DOHH2 (cell line): Measurements from ENCODE around the gene STYX.

Source experiments
- H3F3A ChIP-seq: fragments of 200-600 bp; sonication (generic), shearing (Covaris generic); 2 replicates; pipeline ENCODE4 v1.6.0; 2016; ENCODE audit warnings: antibody characterized with exemption, mild to moderate bottlenecking; ENCODE audit not compliant: control insufficient read depth, insufficient read depth
- H3K27ac ChIP-seq: fragments of 200-600 bp; sonication (generic); 2 replicates; pipeline ENCODE4 v1.5.1; 2014; ENCODE audit warnings: low read depth, mild to moderate bottlenecking, low read length, moderate library complexity
- H3K27me3 ChIP-seq: fragments of 200-600 bp; sonication (generic); 2 replicates; pipeline ENCODE4 v1.6.1; 2014; ENCODE audit warnings: mild to moderate bottlenecking, low read length, mixed read lengths; ENCODE audit not compliant: control insufficient read depth
- H3K36me3 ChIP-seq: fragments of 200-600 bp; sonication (generic); 2 replicates; pipeline ENCODE4 v1.6.1; 2014; ENCODE audit warnings: mild to moderate bottlenecking, low read length, moderate library complexity, mixed read lengths; ENCODE audit not compliant: control insufficient read depth
- H3K4me1 ChIP-seq: fragments of 200-600 bp; sonication (generic); 2 replicates; pipeline ENCODE4 v1.6.1; 2014; ENCODE audit warnings: mild to moderate bottlenecking, low read length, mixed read lengths; ENCODE audit not compliant: control insufficient read depth
- H3K4me2 ChIP-seq: fragments of 200-600 bp; sonication (generic); 2 replicates; pipeline ENCODE4 v1.6.0; 2014; ENCODE audit warnings: mild to moderate bottlenecking, low read length, moderate library complexity
- H3K4me3 ChIP-seq: fragments of 200-600 bp; sonication (generic); 2 replicates; pipeline ENCODE4 v1.5.1; 2014; ENCODE audit warnings: mild to moderate bottlenecking, low read length, mixed read lengths
- H3K79me2 ChIP-seq: fragments of 200-600 bp; sonication (generic); 2 replicates; pipeline ENCODE4 v1.6.1; 2014; ENCODE audit warnings: mild to moderate bottlenecking, low read length, mixed read lengths; ENCODE audit not compliant: control insufficient read depth
- H3K9me2 ChIP-seq: fragments of 200-600 bp; sonication (generic); replicated peaks from 2 replicates; pipeline ENCODE4 v1.6.1; 2014; ENCODE audit warnings: mild to moderate bottlenecking, low read length, mixed read lengths; ENCODE audit not compliant: control insufficient read depth
- H3K9me3 ChIP-seq: fragments of 200-600 bp; sonication (generic); 2 replicates; pipeline ENCODE4 v1.6.1; 2014; ENCODE audit warnings: antibody characterized with exemption, low read length, mixed read lengths; ENCODE audit not compliant: control insufficient read depth, insufficient read depth
- H4K20me1 ChIP-seq: fragments of 200-600 bp; sonication (generic); 2 replicates; pipeline ENCODE4 v1.6.0; 2014; ENCODE audit warnings: low read depth, mild to moderate bottlenecking, antibody characterized with exemption, low read length, moderate library complexity; ENCODE audit not compliant: control insufficient read depth, insufficient read depth
- EZH2phosphoT487 ChIP-seq: fragments of 200-600 bp; sonication (generic); IDR thresholded peaks from 2 replicates; pipeline ENCODE4 v1.6.1; 2017; ENCODE audit warnings: borderline replicate concordance, mild to moderate bottlenecking, antibody characterized with exemption, low read length, moderate library complexity, mixed read lengths
- TF ChIP-seq, protein P1 (sequence below): fragments of 200-600 bp; sonication (generic); IDR thresholded peaks from one replicate; pipeline ENCODE4 v1.5.1; 2014; ENCODE audit warnings: antibody characterized with exemption, mild to moderate bottlenecking, low read depth, low read length; ENCODE audit not compliant: poor library complexity, severe bottlenecking

The STYX gene

DNA sequence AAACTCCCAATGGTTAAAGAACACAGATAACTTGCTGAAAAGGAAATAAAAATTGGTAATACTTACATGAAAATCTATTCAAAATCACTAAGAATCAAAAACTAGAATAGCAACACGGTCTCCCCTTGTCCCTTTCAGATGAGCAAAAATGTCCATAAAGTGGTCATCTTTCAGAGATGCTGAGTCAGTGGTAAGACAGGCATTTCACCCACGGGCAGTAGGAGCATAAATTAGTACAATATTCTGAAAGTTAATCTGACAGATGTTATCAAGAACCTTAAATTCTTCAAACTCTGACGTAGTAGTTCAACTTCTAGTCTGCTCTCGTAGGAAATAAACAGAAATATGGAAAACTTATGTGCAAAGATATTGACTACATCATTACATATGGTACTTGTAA is 94.5 kb downstream of the STYX start:
- no peaks in the 10 kb centered on the region for H3K36me3 ChIP-seq
- H3K4me2 ChIP-seq: no peak overlapping the region
- H3K9me2 ChIP-seq: no peaks in the 10 kb centered on the region
- H3K4me3 ChIP-seq: no peak overlapping the region
- H3K79me2 ChIP-seq: no peaks in the 10 kb centered on the region
- no peaks in the 10 kb centered on the region for H3K4me1 ChIP-seq
- H3K27me3 ChIP-seq: peaks cover 16% of the 10 kb centered on the region
- no peak for TF ChIP-seq EZH2phosphoT487
- TF ChIP-seq, protein P1, sequence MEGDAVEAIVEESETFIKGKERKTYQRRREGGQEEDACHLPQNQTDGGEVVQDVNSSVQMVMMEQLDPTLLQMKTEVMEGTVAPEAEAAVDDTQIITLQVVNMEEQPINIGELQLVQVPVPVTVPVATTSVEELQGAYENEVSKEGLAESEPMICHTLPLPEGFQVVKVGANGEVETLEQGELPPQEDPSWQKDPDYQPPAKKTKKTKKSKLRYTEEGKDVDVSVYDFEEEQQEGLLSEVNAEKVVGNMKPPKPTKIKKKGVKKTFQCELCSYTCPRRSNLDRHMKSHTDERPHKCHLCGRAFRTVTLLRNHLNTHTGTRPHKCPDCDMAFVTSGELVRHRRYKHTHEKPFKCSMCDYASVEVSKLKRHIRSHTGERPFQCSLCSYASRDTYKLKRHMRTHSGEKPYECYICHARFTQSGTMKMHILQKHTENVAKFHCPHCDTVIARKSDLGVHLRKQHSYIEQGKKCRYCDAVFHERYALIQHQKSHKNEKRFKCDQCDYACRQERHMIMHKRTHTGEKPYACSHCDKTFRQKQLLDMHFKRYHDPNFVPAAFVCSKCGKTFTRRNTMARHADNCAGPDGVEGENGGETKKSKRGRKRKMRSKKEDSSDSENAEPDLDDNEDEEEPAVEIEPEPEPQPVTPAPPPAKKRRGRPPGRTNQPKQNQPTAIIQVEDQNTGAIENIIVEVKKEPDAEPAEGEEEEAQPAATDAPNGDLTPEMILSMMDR: no peak
- no peak overlapping the region for H3K27ac ChIP-seq
- no peaks in the 10 kb centered on the region for H3F3A ChIP-seq
- H3K9me3 ChIP-seq: no peaks in the 10 kb centered on the region
- H4K20me1 ChIP-seq: no peaks in the 10 kb centered on the region
